Measurements from ENCODE around the gene IPCEF1.
"Not testable (repeated sequence)": the region's sequence is repeated elsewhere in the genome, so short reads cannot be mapped to it uniquely, and the experiment has no call there.

IPCEF1 gene

GRCh38 chr6:154370545-154370944, 13.9 kb upstream of the IPCEF1 start:
- peak; percentile 46 for DNase-seq

GRCh38 chr6:154367839-154368695, 11.5 kb upstream of the IPCEF1 start:
- no peak for DNase-seq

- DNase-seq, result no peak
Measured at GRCh38 chr6:154367336-154367735, 10.7 kb upstream of the IPCEF1 start.

GRCh38 chr6:154363821-154364220, 7.2 kb upstream of the IPCEF1 start:
- no peak for DNase-seq

GRCh38 chr6:154361476-154361875, 4.9 kb upstream of the IPCEF1 start:
- no peak for DNase-seq

GRCh38 chr6:154360476-154360875, 3.9 kb upstream of the IPCEF1 start:
- DNase-seq, result no peak

- DNase-seq, result no peak
Measured at GRCh38 chr6:154359679-154360078, 3.1 kb upstream of the IPCEF1 start.

GRCh38 chr6:154359161-154359574, 2.6 kb upstream of the IPCEF1 start:
- no peak for DNase-seq

GRCh38 chr6:154358019-154358545, 1.5 kb upstream of the IPCEF1 start:
- DNase-seq, result no peak

- DNase-seq, result no peak
Measured at GRCh38 chr6:154356113-154356512, 490 bp downstream of the IPCEF1 start.

GRCh38 chr6:154354265-154354777, 2.3 kb downstream of the IPCEF1 start:
- no peak for DNase-seq

- DNase-seq, result no peak
Measured at GRCh38 chr6:154353626-154354025, 3.0 kb downstream of the IPCEF1 start.

GRCh38 chr6:154352898-154353585, 3.6 kb downstream of the IPCEF1 start:
- no peak for DNase-seq

- DNase-seq, result no peak
Measured at GRCh38 chr6:154350293-154350692, 6.3 kb downstream of the IPCEF1 start.

- DNase-seq, result no peak
Measured at GRCh38 chr6:154347981-154348380, 8.6 kb downstream of the IPCEF1 start.

GRCh38 chr6:154345811-154346210, 10.8 kb downstream of the IPCEF1 start:
- DNase-seq, result no peak

GRCh38 chr6:154343473-154344308, 12.9 kb downstream of the IPCEF1 start:
- peak; percentile 63 for DNase-seq

GRCh38 chr6:154341871-154342270, 14.7 kb downstream of the IPCEF1 start:
- no peak for DNase-seq

GRCh38 chr6:154341336-154341735, 15.3 kb downstream of the IPCEF1 start:
- DNase-seq, result no peak

- DNase-seq, result no peak
Measured at GRCh38 chr6:154337406-154338005, 19.1 kb downstream of the IPCEF1 start.

GRCh38 chr6:154334147-154334546, 22.5 kb downstream of the IPCEF1 start:
- not testable (repeated sequence) for DNase-seq

GRCh38 chr6:154331750-154332149, 24.9 kb downstream of the IPCEF1 start:
- no peak for DNase-seq

Data from hematopoietic multipotent progenitor cell treated with erythropoietin and hydrocortisone succinate and interleukin-3 and kit ligand, for 8 days (in vitro differentiated cells).